Activated T-cell treated with anti-CD3 and anti-CD28 coated beads, Interleukin-2, amount 50 U/mL, for 48 hours (primary cell): ENCODE results near the gene DRC7.

Source experiments
- DNase-seq, 2 experiments: peaks; one replicate each; pipeline ENCODE4 v3.0.0-alpha.2; 2020

The DRC7 gene

GRCh38 chr16:57753448-57754353 lies 59.1 kb downstream of the DRC7 start:
- DNase-seq, result no peak

- no peak for DNase-seq
These were observed 59.9 kb downstream of the DRC7 start for GRCh38 chr16:57754354-57755060.

- DNase-seq, result no peak
These were observed 60.6 kb downstream of the DRC7 start for GRCh38 chr16:57755061-57755684.

- no peak for DNase-seq
These were observed 61.3 kb downstream of the DRC7 start for GRCh38 chr16:57755726-57756423.

- no peak for DNase-seq
These were observed 62.1 kb downstream of the DRC7 start for GRCh38 chr16:57756424-57757325.

GRCh38 chr16:57757326-57757786 lies 62.8 kb downstream of the DRC7 start:
- peak; percentile 94 to 97 for DNase-seq

- no peak for DNase-seq
These were observed 63.3 kb downstream of the DRC7 start for GRCh38 chr16:57757883-57758282.

- no peak for DNase-seq
These were observed 63.9 kb downstream of the DRC7 start for GRCh38 chr16:57758331-57759117.

GRCh38 chr16:57759131-57759530 lies 64.5 kb downstream of the DRC7 start:
- DNase-seq, result no peak

- DNase-seq, result no peak
These were observed 65.1 kb downstream of the DRC7 start for GRCh38 chr16:57759541-57760356.

GRCh38 chr16:57760357-57761160 lies 66.0 kb downstream of the DRC7 start:
- DNase-seq, result no peak

- DNase-seq, result no peak
These were observed 66.7 kb downstream of the DRC7 start for GRCh38 chr16:57761301-57761700.

GRCh38 chr16:57761957-57762356 lies 67.4 kb downstream of the DRC7 start:
- no peak for DNase-seq

GRCh38 chr16:57762365-57763040 lies 67.9 kb downstream of the DRC7 start:
- no peak for DNase-seq

GRCh38 chr16:57763285-57764005 lies 68.8 kb downstream of the DRC7 start:
- DNase-seq, result no peak

GRCh38 chr16:57764006-57764340 lies 69.4 kb downstream of the DRC7 start:
- no peak for DNase-seq

- DNase-seq, result peak; percentile 58 to 64
These were observed 69.9 kb downstream of the DRC7 start for GRCh38 chr16:57764341-57765159.
